LNCAP (cell line): ENCODE measurements around the gene TKFC.
A peak's percentile ranks its signal among the peaks of the same experiment; 100 is the strongest.

ENCODE experiments used
- CTCF ChIP-seq: fragments of 450-650 bp; IDR thresholded peaks from 2 replicates; pipeline ENCODE4 v1.5.1; 2017; ENCODE audit warnings: mild to moderate bottlenecking

The TKFC gene

DNA sequence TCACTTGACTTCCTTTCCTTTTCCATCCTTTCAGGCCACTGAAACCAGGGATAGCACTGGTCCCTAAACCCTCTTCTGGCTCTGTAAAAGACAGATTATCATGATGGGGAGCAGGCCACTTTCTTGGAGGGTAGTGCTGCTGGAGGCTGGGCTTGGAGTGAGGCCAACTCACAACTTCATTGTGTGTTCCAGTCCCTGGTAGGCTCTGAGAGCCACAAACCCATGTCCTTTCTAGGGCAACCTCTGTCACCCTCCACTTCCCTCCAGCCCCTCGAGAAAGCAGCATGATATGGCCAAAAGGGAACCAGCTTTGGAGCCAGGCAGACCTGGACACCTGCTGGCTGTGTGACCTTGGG is 2.3 kb downstream of the TKFC start:
- TF ChIP-seq CTCF: no peak

GRCh38 chr11:61336171-61336935 is 3.3 kb downstream of the TKFC start:
- peak; percentile 95 for TF ChIP-seq CTCF

GRCh38 chr11:61337706-61338470 is 4.9 kb downstream of the TKFC start:
- no peak for TF ChIP-seq CTCF

DNA sequence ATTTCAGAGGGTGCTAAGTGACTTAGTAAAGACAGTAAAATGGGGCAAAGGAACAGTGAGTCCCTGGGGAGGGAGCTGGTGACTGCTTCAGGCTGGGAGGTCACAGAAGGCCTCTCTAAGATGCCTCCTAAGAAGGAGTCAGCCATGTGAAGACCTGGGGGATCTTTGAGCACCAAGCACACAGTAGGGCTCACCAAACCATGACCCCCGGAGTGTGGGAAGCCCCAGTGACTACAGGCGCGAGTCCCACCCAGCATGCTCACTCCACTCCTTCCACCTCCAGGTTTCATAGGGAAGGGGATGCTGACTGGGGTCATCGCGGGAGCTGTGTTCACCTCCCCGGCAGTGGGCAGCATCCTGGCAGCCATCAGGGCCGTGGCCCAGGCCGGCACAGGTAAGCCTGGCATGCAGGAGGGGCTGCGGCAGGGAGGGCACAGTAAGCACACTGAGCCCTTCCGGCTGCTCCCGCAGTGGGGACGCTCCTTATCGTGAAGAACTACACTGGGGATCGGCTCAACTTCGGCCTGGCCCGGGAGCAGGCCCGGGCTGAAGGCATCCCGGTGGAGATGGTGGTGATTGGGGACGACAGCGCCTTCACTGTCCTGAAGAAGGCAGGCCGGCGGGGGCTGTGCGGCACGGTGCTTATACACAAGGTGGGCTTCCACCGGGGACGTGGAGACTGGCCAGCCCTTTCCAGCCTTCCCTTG is 5.9 kb downstream of the TKFC start:
- TF ChIP-seq CTCF: no peak

GRCh38 chr11:61339490-61339878 is 6.5 kb downstream of the TKFC start:
- no peak for TF ChIP-seq CTCF

- no peak for TF ChIP-seq CTCF
Measured at GRCh38 chr11:61340979-61341378, 8.0 kb downstream of the TKFC start.

DNA sequence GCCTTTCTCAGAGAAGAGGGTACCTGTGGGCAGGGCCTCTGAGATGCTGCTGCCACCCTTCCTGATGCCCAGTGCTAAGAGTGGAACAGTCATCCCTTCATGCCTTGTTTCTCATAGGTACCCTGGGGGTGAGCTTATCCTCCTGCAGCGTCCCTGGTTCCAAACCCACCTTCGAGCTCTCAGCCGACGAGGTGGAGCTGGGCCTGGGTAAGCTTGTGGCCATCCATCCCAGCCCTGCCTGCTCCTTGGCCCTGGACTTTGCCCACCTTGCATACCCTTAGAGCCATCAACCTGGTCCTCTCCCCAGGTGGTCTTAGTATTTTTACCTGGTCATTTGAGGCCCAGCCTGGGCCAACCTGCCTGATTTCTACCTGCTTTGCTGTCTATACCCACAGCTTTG is 8.7 kb downstream of the TKFC start:
- no peak for TF ChIP-seq CTCF
